ENCODE data around the gene LRRC74A. TPM values are rescaled to one million over a fixed set of nuclear protein-coding genes. Genes with fewer than 3 reads are reported as not detected.

Gene LRRC74A
- total RNA-seq, 1 donor from 2014 or later = not detected

- H3K4me1 Mint-ChIP-seq (ENCODE audit: unreplicated experiment) = no peaks in the 10 kb centered on the region
- TF ChIP-seq CTCF (IDR thresholded peaks at IDR 0.05) = no peak
- no peaks in the 10 kb centered on the region for H3K9me3 Mint-ChIP-seq (ENCODE audit: unreplicated experiment)
- H3K36me3 Mint-ChIP-seq (ENCODE audit: unreplicated experiment) = no peaks in the 10 kb centered on the region
- no peak for DNase-seq (ENCODE audit: extremely low spot score, unreplicated experiment)
- H3K27me3 Mint-ChIP-seq (ENCODE audit: unreplicated experiment) = peaks cover 28% of the 10 kb centered on the region
- H3K27ac Mint-ChIP-seq (ENCODE audit: unreplicated experiment) = no peak overlapping the region
- H3K4me3 Mint-ChIP-seq (ENCODE audit: unreplicated experiment) = no peak overlapping the region
These were observed 18.0 kb downstream of the LRRC74A start for GRCh38 chr14:76844223-76844622.

- no peak for DNase-seq (ENCODE audit: extremely low spot score, unreplicated experiment)
- no peak for TF ChIP-seq CTCF (IDR thresholded peaks at IDR 0.05)
- Mint-ChIP-seq H3K36me3 (ENCODE audit: unreplicated experiment) (no peaks in the 10 kb centered on the region), H3K27ac (ENCODE audit: unreplicated experiment) (no peak overlapping the region), H3K4me3 (ENCODE audit: unreplicated experiment) (no peak overlapping the region), H3K4me1 (ENCODE audit: unreplicated experiment) (no peaks in the 10 kb centered on the region), H3K27me3 (ENCODE audit: unreplicated experiment) (peaks cover 24% of the 10 kb centered on the region), H3K9me3 (ENCODE audit: unreplicated experiment) (no peaks in the 10 kb centered on the region)
These were observed 20.3 kb downstream of the LRRC74A start for GRCh38 chr14:76846331-76847047.

GRCh38 chr14:76848879-76849278 is 22.7 kb downstream of the LRRC74A start:
- DNase-seq (ENCODE audit: extremely low spot score, unreplicated experiment) = no peak
- Mint-ChIP-seq H3K27me3 (ENCODE audit: unreplicated experiment) (peaks cover 25% of the 10 kb centered on the region), H3K36me3 (ENCODE audit: unreplicated experiment) (no peaks in the 10 kb centered on the region), H3K4me1 (ENCODE audit: unreplicated experiment) (no peaks in the 10 kb centered on the region), H3K27ac (ENCODE audit: unreplicated experiment) (no peak overlapping the region), H3K4me3 (ENCODE audit: unreplicated experiment) (no peak overlapping the region), H3K9me3 (ENCODE audit: unreplicated experiment) (no peaks in the 10 kb centered on the region)
- TF ChIP-seq CTCF (IDR thresholded peaks at IDR 0.05) = no peak

- Mint-ChIP-seq H3K36me3 (ENCODE audit: unreplicated experiment) (no peaks in the 10 kb centered on the region), H3K4me3 (ENCODE audit: unreplicated experiment) (no peak overlapping the region), H3K27me3 (ENCODE audit: unreplicated experiment) (peaks cover 29% of the 10 kb centered on the region), H3K9me3 (ENCODE audit: unreplicated experiment) (no peaks in the 10 kb centered on the region), H3K4me1 (ENCODE audit: unreplicated experiment) (no peaks in the 10 kb centered on the region), H3K27ac (ENCODE audit: unreplicated experiment) (no peak overlapping the region)
- DNase-seq (ENCODE audit: extremely low spot score, unreplicated experiment) = no peak
- TF ChIP-seq CTCF (IDR thresholded peaks at IDR 0.05) = no peak
These were observed 28.9 kb downstream of the LRRC74A start for GRCh38 chr14:76855066-76855465.

GRCh38 chr14:76856769-76857168 is 30.6 kb downstream of the LRRC74A start:
- TF ChIP-seq CTCF (IDR thresholded peaks at IDR 0.05) = no peak
- Mint-ChIP-seq H3K36me3 (ENCODE audit: unreplicated experiment) (no peaks in the 10 kb centered on the region), H3K9me3 (ENCODE audit: unreplicated experiment) (no peaks in the 10 kb centered on the region), H3K4me1 (ENCODE audit: unreplicated experiment) (no peaks in the 10 kb centered on the region), H3K4me3 (ENCODE audit: unreplicated experiment) (no peak overlapping the region), H3K27me3 (ENCODE audit: unreplicated experiment) (peaks cover 44% of the 10 kb centered on the region), H3K27ac (ENCODE audit: unreplicated experiment) (no peak overlapping the region)
- no peak for DNase-seq (ENCODE audit: extremely low spot score, unreplicated experiment)

Measured in osteocyte (in vitro differentiated cells).